Stomach (tissue), 9 donors: Measurements from ENCODE around the gene NUP214. TPM values are rescaled to one million over a fixed set of nuclear protein-coding genes. Genes with fewer than 3 reads are reported as not detected.

Experiments
- DNase-seq, 2 donors: peaks; one replicate each; pipeline versions ENCODE4 v3.0.0 to v3.0.0-alpha.2; 2013 to 2019
- H3K27ac ChIP-seq, 5 donors: fragments of 200-600 bp in 4 of 5; sonication (generic) in 4 of 5; one replicate each; pipeline ENCODE4 v1.5.1; 2013 to 2019; ENCODE audit warnings: mild to moderate bottlenecking in 1 of 5, moderate library complexity in 1 of 5
- H3K27me3 ChIP-seq, 3 donors: fragments of 200-600 bp; sonication (generic); one replicate each; pipeline ENCODE4 v1.5.1; 2017 to 2019; ENCODE audit warnings: mixed run types in 1 of 3
- H3K36me3 ChIP-seq, 4 donors: fragments of 200-600 bp; sonication (generic); 1 replicate in 3 of 4; 2 replicates in 1 of 4; pipeline ENCODE4 v1.5.1; 2016 to 2019
- H3K4me1 ChIP-seq, 4 donors: fragments of 200-600 bp; sonication (generic); one replicate each; pipeline ENCODE4 v1.5.1; 2016 to 2019
- H3K4me3 ChIP-seq, 4 donors: fragments of 200-600 bp; sonication (generic) in 3 of 4; one replicate each; pipeline ENCODE4 v1.5.1; 2016 to 2019; ENCODE audit warnings: mild to moderate bottlenecking in 1 of 4
- H3K9me3 ChIP-seq, 4 donors: fragments of 200-600 bp; sonication (generic); one replicate each; pipeline ENCODE4 v1.5.1; 2016 to 2019
- CTCF ChIP-seq, 7 experiments: fragments of 450-650 bp in 4 of 7; fragments of 200-600 bp in 3 of 7; sonication (generic) in 3 of 7; IDR thresholded peaks; one replicate each; pipeline ENCODE4 v1.5.1; 2016 to 2019; ENCODE audit warnings: antibody characterized with exemption in 7 of 7, control low read depth in 2 of 7, mild to moderate bottlenecking in 1 of 7
- EP300 ChIP-seq: sonication (generic); formaldehyde crosslinking; IDR thresholded peaks from one replicate; pipeline ENCODE4 v1.6.1; 2017; ENCODE audit warnings: antibody characterized with exemption
- POLR2A ChIP-seq, 4 donors: fragments of 450-650 bp; IDR thresholded peaks; one replicate each; pipeline ENCODE4 v1.6.1; 2016; ENCODE audit warnings: antibody characterized with exemption in 4 of 4, control low read depth in 2 of 4, mild to moderate bottlenecking in 1 of 4, moderate library complexity in 1 of 4
- POLR2AphosphoS5 ChIP-seq, 3 donors: sonication (generic); formaldehyde crosslinking; IDR thresholded peaks; one replicate each; pipeline ENCODE4 v1.6.1; 2016; ENCODE audit warnings: antibody characterized with exemption in 3 of 3
- WGBS, 5 donors: extraction: QIAGEN DNeasy Blood & Tissue Kit in 3 of 5; methylation state at CpG; one replicate each; pipeline versions ENCODE4 v1.1.5 to v1.1.7; 2013 to 2018; 5-methylcytosine and 5-hydroxymethylcytosine counted together
- intact Hi-C: fragments of 100-400 bp; cut with DNase I; formaldehyde crosslinking; loops from one replicate; pipeline ENCODE4 v1.15.1; 2023; ENCODE audit warnings: low total_unique reads
- polyA plus RNA-seq, 3 donors: library from polyadenylated mRNA; stranded (reverse); fragments of 200-250 nt; gene quantifications; one replicate each; pipeline ENCODE4 v1.2.3, GENCODE V29; 2013
- total RNA-seq, 5 donors: library from RNA; depleted of rRNA; stranded (reverse); fragments of >200 nt; gene quantifications; one replicate each; pipeline versions ENCODE4 v1.1.0 to v1.2.3, GENCODE V29; 2014 to 2016
- donor health status: healthy with polysubstance abuse.
- donor health status: Bipolar disorder and iron deficiency.
- donor health status: healthy.

NUP214 gene
- total and polyA plus RNA-seq, 8 donors: 21.7 to 111 (median 35.0) TPM

DNA sequence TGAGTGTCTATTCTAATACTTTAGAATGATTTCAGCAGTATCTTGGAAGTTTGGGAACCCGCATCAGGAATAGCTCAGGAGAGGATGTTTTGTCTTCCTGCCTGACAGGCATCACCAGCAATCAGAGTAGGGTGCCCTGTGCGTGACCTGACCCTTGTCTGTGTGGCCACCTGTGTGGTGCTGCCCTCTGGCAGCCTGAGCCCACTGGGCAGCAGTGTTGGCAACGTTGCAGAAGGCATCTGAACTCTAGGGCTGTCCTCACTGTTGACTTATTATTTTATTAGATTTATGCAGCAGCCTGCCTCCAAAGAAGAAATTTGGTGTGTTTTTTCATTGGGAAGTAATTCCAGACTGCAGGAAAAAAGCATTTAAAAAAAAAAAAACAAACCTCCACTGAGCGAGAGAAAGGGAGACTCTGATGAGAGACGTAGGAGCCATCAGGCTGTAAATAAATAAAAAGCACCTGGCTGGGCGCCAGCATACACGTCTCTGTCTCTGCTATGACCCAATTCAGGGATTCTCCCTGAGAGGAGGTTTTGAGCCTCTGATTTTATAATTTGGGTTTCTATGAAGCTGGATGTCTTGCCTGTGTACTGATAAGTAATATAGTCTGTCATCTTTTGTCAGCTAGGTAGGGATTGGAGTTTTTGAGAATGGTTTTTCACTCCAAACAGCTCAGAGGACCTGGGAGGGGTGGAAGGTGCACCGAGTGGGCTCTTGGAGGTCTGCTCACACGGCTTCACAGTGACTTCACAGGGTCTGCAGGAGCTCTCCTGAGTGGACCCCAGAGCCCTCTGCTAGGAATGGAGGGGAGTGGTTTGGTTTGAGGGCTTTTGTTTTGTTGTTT, 101.9 kb downstream of the NUP214 start:
- Histone ChIP-seq H3K4me1 (peaks cover 0 to 12% (median 5%) of the 10 kb centered on the region in 4 donors), H3K9me3 (no peaks in the 10 kb centered on the region), H3K27ac (peak overlapping the region in 1 of 5 donors; percentile 35), H3K36me3 (peaks cover 26 to 77% (median 73%) of the 10 kb centered on the region in 4 donors), H3K4me3 (peak overlapping the region in 1 of 4 donors; percentile 37), H3K27me3 (no peaks in the 10 kb centered on the region)
- no peak for TF ChIP-seq POLR2AphosphoS5 (IDR thresholded peaks at IDR 0.05)
- TF ChIP-seq CTCF (IDR thresholded peaks at IDR 0.05): no peak
- TF ChIP-seq EP300: no peak
- no peak for TF ChIP-seq POLR2A (IDR thresholded peaks at IDR 0.05)
- peak; percentile 44 to 61 for DNase-seq
- intact Hi-C loops: no loop called here
- 63 to 75% (median 66%) methylated on average over 9 of the region's 9 CpGs for WGBS, 5 donors

DNA sequence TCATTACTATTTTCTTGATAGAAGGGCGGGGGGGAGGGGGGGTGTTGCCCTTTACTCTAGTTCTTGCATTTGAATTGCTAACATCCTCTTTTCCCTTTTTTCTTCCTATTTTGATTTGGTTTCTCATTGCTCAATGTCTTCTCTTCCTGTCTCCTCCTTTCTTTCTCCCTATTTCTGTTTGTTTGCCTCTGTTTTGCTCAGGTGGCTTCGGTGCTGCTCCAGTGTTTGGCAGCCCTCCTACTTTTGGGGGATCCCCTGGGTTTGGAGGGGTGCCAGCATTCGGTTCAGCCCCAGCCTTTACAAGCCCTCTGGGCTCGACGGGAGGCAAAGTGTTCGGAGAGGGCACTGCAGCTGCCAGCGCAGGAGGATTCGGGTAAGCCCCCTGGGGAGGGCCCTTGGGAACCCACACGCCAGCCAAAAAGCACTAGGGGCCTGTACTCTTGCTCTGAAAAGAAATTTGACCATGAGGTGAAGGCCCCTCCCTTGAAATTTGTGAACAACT, 102.6 kb downstream of the NUP214 start:
- 70 to 90% (median 81%) methylated on average over 4 to 9 of the region's 9 CpGs for WGBS, 5 donors
- intact Hi-C loops: no loop called here
- peaks cover 0 to 12% (median 5%) of the 10 kb centered on the region in 4 donors for H3K4me1 ChIP-seq
- H3K27me3 ChIP-seq: no peaks in the 10 kb centered on the region
- peak overlapping the region in 3 of 4 donors; percentile 9 to 37 (median 17) for H3K4me3 ChIP-seq
- DNase-seq: peak in 1 of 2 donors; percentile 11
- peaks cover 30 to 77% (median 74%) of the 10 kb centered on the region in 4 donors for H3K36me3 ChIP-seq
- H3K9me3 ChIP-seq: no peaks in the 10 kb centered on the region
- peak overlapping the region in 2 of 5 donors; percentile 14 to 35 for H3K27ac ChIP-seq
- no peak for TF ChIP-seq CTCF (IDR thresholded peaks at IDR 0.05)
- no peak for TF ChIP-seq POLR2AphosphoS5 (IDR thresholded peaks at IDR 0.05)
- TF ChIP-seq EP300: no peak

- H3K27me3 ChIP-seq: no peaks in the 10 kb centered on the region
- H3K9me3 ChIP-seq: no peaks in the 10 kb centered on the region
- H3K4me1 ChIP-seq: peaks cover 0 to 12% (median 5%) of the 10 kb centered on the region in 4 donors
- WGBS, 5 donors: 75 to 79% (median 76%) methylated on average over 8 of the region's 8 CpGs
- peaks cover 40 to 81% (median 79%) of the 10 kb centered on the region in 4 donors for H3K36me3 ChIP-seq
- H3K4me3 ChIP-seq: peak overlapping the region in 1 of 4 donors; percentile 37
- no peak for TF ChIP-seq CTCF (IDR thresholded peaks at IDR 0.05)
- no peak for TF ChIP-seq POLR2AphosphoS5 (IDR thresholded peaks at IDR 0.05)
- no peak for TF ChIP-seq POLR2A (IDR thresholded peaks at IDR 0.05)
- no peak for TF ChIP-seq EP300
- intact Hi-C loops: no loop called here
- H3K27ac ChIP-seq: peak overlapping the region in 1 of 5 donors; percentile 35
- peak in 1 of 2 donors; percentile 68 for DNase-seq
These were observed 103.6 kb downstream of the NUP214 start for GRCh38 chr9:131228988-131229387.

DNA sequence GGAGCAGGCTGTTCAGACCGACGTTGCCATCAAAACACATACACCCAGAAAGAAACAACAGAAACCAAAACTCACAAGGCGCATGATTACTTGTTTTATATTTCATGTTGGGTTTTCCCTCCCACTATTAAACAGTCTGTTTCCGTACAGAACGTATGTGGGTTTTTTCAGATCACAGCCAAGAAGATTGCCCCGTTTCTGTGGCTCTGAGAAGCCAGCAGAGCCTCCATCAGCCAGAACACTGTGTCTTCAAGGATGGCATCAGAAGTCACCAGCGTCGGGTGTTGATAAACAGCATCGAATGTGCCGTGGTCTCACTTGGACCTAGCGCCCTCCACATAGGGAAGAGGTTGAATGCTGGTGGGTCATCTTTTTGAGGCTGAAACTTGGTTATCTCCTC, 108.2 kb downstream of the NUP214 start:
- Histone ChIP-seq H3K36me3 (peaks cover 33 to 73% (median 72%) of the 10 kb centered on the region in 4 donors), H3K27ac (peak overlapping the region in 2 of 5 donors; percentile 14 to 25), H3K9me3 (no peaks in the 10 kb centered on the region), H3K27me3 (peaks cover 0 to 4% (median 3%) of the 10 kb centered on the region in 3 donors), H3K4me3 (peak overlapping the region in 1 of 4 donors; percentile 7), H3K4me1 (peaks cover 19 to 25% (median 24%) of the 10 kb centered on the region in 4 donors)
- intact Hi-C loops: no loop called here
- 82 to 90% (median 85%) methylated on average over 11 of the region's 11 CpGs for WGBS, 5 donors
- DNase-seq: no peak
- TF ChIP-seq POLR2AphosphoS5 (IDR thresholded peaks at IDR 0.05) (no peak), POLR2A (IDR thresholded peaks at IDR 0.05) (no peak), EP300 (no peak), CTCF (IDR thresholded peaks at IDR 0.05) (no peak)
